Neural cell (in vitro differentiated cells): Measurements from ENCODE around the gene TSKS.

Experiments
- EP300 ChIP-seq: fragments of 450-650 bp; conservative IDR thresholded peaks from 2 replicates; pipeline ENCODE4 v1.6.1; 2014; ENCODE audit warnings: antibody characterized with exemption, mild to moderate bottlenecking, moderate library complexity; ENCODE audit not compliant: poor library complexity, severe bottlenecking
- EZH2 ChIP-seq: fragments of 200-600, 300-800 bp; shearing (Covaris generic), sonication (generic); IDR thresholded peaks from 2 replicates; pipeline ENCODE4 v1.6.1; 2014; ENCODE audit warnings: antibody characterized with exemption, low read length, borderline replicate concordance, mild to moderate bottlenecking; ENCODE audit not compliant: insufficient read depth, poor library complexity, severe bottlenecking
- MXI1 ChIP-seq: fragments of 450-650 bp; conservative IDR thresholded peaks from 2 replicates; pipeline ENCODE4 v1.6.1; 2014; ENCODE audit warnings: antibody characterized with exemption, mild to moderate bottlenecking; ENCODE audit not compliant: poor library complexity, severe bottlenecking
- POLR2AphosphoS5 ChIP-seq: IDR thresholded peaks from 2 replicates; pipeline ENCODE4 v1.6.1; 2012
- RAD21 ChIP-seq: fragments of 450-650 bp; conservative IDR thresholded peaks from 2 replicates; pipeline ENCODE4 v1.6.1; 2014; ENCODE audit warnings: antibody characterized with exemption, mild to moderate bottlenecking, moderate library complexity
- SMC3 ChIP-seq: fragments of 450-650 bp; conservative IDR thresholded peaks from 2 replicates; pipeline ENCODE4 v1.6.1; 2014; ENCODE audit warnings: antibody characterized with exemption, mild to moderate bottlenecking, moderate library complexity; ENCODE audit not compliant: poor library complexity
- TAF1 ChIP-seq: IDR thresholded peaks from 2 replicates; pipeline ENCODE4 v1.6.1; 2012; ENCODE audit warnings: low read depth
- TF ChIP-seq, protein P1 (sequence below): fragments of 450-650 bp; IDR thresholded peaks from 2 replicates; pipeline ENCODE4 v1.5.1; 2014; ENCODE audit warnings: antibody characterized with exemption, mild to moderate bottlenecking, moderate library complexity; ENCODE audit not compliant: poor library complexity, severe bottlenecking
- TF ChIP-seq, protein P2 (sequence below): IDR thresholded peaks from 2 replicates; pipeline ENCODE4 v1.6.1; 2012; ENCODE audit warnings: borderline replicate concordance

DNA sequence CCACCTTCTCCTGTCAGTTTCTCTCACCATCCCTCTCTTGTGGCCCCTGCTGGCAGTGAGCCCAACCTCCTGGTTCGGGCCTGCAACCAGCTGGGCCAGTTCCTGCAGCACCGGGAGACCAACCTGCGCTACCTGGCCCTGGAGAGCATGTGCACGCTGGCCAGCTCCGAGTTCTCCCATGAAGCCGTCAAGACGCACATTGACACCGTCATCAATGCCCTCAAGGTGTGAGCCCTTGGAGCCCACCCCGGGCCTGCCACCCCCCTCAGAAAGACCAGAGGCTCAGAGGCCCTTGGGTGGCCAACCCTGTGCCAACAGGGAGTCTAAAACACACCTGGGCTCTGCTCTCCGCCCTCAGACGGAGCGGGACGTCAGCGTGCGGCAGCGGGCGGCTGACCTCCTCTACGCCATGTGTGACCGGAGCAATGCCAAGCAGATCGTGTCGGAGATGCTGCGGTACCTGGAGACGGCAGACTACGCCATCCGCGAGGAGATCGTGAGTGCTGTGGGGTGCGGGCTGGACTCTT lies 36.2 kb upstream of the TSKS start:
- TF ChIP-seq MXI1 (no peak), EZH2 (no peak), SMC3 (no peak), POLR2AphosphoS5 (no peak), RAD21 (no peak), EP300 (no peak), TAF1 (no peak)
- TF ChIP-seq, protein P1, sequence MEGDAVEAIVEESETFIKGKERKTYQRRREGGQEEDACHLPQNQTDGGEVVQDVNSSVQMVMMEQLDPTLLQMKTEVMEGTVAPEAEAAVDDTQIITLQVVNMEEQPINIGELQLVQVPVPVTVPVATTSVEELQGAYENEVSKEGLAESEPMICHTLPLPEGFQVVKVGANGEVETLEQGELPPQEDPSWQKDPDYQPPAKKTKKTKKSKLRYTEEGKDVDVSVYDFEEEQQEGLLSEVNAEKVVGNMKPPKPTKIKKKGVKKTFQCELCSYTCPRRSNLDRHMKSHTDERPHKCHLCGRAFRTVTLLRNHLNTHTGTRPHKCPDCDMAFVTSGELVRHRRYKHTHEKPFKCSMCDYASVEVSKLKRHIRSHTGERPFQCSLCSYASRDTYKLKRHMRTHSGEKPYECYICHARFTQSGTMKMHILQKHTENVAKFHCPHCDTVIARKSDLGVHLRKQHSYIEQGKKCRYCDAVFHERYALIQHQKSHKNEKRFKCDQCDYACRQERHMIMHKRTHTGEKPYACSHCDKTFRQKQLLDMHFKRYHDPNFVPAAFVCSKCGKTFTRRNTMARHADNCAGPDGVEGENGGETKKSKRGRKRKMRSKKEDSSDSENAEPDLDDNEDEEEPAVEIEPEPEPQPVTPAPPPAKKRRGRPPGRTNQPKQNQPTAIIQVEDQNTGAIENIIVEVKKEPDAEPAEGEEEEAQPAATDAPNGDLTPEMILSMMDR = no peak
- TF ChIP-seq, protein P2, sequence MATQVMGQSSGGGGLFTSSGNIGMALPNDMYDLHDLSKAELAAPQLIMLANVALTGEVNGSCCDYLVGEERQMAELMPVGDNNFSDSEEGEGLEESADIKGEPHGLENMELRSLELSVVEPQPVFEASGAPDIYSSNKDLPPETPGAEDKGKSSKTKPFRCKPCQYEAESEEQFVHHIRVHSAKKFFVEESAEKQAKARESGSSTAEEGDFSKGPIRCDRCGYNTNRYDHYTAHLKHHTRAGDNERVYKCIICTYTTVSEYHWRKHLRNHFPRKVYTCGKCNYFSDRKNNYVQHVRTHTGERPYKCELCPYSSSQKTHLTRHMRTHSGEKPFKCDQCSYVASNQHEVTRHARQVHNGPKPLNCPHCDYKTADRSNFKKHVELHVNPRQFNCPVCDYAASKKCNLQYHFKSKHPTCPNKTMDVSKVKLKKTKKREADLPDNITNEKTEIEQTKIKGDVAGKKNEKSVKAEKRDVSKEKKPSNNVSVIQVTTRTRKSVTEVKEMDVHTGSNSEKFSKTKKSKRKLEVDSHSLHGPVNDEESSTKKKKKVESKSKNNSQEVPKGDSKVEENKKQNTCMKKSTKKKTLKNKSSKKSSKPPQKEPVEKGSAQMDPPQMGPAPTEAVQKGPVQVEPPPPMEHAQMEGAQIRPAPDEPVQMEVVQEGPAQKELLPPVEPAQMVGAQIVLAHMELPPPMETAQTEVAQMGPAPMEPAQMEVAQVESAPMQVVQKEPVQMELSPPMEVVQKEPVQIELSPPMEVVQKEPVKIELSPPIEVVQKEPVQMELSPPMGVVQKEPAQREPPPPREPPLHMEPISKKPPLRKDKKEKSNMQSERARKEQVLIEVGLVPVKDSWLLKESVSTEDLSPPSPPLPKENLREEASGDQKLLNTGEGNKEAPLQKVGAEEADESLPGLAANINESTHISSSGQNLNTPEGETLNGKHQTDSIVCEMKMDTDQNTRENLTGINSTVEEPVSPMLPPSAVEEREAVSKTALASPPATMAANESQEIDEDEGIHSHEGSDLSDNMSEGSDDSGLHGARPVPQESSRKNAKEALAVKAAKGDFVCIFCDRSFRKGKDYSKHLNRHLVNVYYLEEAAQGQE = no peak
